Stimulated activated CD8-positive, alpha-beta memory T cell treated with anti-CD3 and anti-CD28 coated beads, Interleukin-12 subunit alpha, Interleukin-12 subunit beta, amount 100 ng/mL, for 24 hours (primary cell): ENCODE results near the gene C9orf50.

Experiments
- DNase-seq: peaks from one replicate; pipeline ENCODE4 v3.0.0-alpha.2; 2020; ENCODE audit errors: extremely low read depth

C9orf50 gene

DNA sequence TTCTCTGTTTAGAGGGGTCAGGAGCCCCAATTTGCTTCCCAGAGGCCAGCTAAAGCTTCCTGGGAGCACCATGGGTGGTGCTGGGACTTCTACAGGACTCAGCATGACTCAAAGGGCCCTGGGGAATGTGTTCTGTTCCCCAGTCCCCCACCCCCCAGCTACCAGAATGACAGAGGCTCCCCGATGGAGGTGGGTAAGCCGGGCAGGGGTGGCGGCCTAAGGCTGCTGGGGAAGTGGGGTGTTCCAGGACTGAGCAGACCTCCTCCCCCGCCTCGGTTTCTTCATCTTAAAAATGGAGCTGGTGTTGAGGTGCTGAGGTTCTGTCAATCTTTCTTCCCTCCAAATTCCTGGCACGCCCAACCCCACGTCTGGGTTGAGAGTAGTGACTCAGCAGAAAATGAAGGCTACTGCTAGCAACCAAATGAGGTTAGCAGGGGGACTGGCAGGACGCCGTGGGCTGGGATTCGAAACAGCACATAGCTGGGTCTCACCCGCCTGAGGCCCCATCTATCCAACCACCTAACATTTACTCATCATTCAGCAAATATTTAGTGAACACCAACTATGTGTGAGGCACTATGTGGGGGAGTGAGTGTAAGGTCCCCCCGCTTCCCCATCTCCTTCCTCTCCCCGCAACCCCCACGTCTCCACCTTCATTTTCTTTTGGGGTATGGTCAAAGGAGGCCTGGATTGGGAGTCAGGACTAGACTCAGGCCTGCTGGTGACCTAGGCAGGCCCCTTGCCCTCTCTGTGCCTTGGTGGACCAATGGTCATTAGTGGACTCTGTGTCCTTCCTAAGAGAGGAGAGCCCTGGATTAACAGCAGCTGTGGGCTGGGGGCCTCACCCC lies 50.2 kb downstream of the C9orf50 start:
- no peak for DNase-seq

DNA sequence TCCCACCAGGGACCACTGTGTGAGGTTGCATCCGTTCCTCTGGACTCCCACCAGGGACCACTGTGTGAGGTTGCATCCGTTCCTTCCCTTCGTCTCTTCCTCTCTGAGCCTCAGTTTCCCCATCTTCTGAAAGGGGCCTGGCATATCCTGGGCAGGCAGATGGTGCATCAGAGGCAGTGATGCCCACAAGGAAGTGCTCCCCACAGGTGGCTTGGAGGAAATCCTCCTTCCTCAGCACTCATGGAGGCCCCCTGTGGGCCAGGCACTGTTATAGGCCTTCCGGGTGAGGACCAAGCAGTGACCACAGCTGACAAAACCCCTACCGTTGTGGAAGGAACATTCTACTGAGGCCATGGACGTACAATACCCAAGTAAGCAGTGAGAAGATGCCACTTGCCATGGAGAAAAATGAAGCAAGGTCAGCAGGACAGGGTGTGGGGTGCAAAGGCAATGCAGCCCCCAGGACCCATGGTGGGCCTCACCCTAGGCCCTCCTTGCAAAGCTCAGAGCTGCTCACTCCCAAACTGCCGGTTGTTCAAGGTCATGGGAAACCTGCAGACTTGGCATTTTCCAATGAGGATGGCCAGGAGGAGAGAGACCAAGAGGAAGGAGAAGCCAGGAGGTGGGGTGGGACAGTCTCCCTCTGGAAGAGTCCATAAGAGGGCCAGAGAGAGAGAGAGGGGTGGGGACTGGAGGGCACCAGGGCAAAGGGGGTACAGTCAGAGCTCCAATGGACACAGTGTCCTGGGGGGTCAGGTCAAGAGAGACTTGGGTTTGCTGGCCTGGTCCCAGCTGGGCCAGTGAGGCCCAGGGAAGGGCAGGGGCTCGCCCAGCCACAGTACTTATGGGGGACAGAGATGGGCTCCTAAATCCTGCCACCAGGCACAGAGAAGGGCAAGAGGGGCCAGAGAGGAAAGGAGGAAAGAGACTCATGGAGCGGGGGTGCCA lies 51.1 kb downstream of the C9orf50 start:
- no peak for DNase-seq

DNA sequence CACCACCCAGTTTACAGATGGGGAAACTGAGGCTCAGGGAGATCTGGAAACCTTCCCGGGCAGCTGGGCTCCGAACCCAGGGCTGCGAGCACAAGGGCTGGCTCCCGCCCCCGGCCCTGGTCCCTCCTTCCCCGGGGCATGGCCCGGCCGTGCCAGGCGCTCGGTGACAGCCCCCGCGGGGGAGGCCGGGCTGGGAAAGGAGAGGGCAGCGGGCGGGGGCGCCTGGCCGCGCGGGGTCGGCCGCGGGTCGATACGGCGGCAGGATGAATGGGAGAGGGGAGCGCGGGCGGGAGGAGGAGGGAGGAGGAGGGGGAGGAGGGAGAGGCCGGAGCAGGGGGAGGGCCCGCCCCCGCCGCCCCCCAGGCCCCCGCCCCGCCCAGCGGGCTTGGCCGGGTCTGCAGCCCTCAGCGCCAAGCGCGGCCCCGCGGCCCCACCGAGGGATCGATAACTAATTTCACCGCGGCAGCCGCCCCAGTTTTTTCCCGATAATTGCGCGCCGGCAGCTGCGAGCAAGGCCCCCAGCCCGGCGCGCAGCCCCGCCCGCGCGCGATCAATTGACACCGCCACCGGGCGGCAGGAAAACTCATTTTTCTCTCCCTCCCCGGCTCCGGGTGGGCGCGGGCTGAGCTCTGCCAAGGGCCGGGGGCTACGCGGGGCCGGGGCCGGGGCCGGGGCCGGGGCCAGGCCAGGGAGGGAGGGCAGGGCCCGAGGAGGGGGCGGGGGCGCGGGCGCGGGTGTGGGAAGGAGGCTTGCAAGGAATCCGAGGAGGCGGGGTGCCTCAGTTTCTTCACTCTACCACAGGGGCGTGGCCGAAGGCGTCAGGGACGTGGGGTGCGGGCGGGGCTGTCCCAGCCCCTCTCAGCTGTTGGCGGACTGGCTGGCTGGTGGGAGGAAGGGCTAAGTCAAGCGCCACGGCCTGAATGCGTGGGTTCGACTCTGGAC lies 52.1 kb downstream of the C9orf50 start:
- DNase-seq = no peak

GRCh38 chr9:129567842-129568559 lies 52.9 kb downstream of the C9orf50 start:
- DNase-seq = no peak

- DNase-seq = no peak
Observed at GRCh38 chr9:129567329-129567728, 53.6 kb downstream of the C9orf50 start.

DNA sequence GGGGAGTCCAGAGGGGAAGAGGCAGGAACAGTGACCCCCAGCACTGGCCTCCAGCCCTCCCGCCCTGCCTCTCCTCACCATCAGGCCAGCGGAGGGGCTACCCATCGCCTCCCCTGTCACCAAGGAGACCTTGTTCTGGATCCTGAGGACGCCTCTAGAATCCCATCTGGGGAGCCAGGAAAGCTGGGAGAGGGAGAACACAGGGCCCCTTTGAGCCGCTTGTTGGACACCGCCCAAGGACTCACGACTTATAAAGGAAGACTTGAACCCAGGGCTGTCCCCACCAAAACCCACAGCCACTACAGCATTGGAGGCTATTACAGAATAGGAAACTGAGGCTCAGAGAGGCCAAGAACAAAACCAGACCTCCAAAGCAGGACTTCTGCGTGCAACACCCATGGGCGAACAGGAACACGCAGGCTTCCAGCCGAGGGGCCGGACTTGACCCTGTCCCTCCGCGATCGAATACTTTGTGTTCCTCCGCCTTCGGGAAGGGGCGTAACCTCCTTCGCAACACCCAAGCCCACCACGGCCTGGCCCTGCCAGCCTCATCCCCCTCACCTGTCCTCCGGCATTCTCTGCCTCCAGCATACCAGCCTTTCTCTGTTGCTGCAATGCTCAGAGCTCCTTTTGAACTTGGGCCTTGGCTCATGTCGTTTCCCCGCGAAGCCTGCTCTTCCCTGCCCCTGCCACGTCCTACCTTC lies 54.2 kb downstream of the C9orf50 start:
- DNase-seq = no peak

- DNase-seq = no peak
Observed at GRCh38 chr9:129562917-129563316, 58.0 kb downstream of the C9orf50 start.

- DNase-seq = no peak
Observed at GRCh38 chr9:129562514-129562913, 58.4 kb downstream of the C9orf50 start.
